ENCODE results near the gene RGS19. TPM values are rescaled to one million over a fixed set of nuclear protein-coding genes. Genes with fewer than 3 reads are reported as not detected.

RGS19 gene
- total and polyA plus RNA-seq, 2 of the 8 experiments (the other 6 are each of a cell fraction or from before 2014, with no cell fraction given): 12.7 to 16.8 TPM

GRCh38 chr20:64113444-64113775, 34.1 kb upstream of the RGS19 start (continued):
- TF ChIP-seq CHD7 (IDR thresholded peaks at IDR 0.05; ENCODE audit: insufficient replicate concordance, low read length): no peak
- no peak for TF ChIP-seq TCF12 (IDR thresholded peaks at IDR 0.05; ENCODE audit: low read depth, low read length)
- no peak for TF ChIP-seq CREB1 (IDR thresholded peaks at IDR 0.05)
